GM21619 (cell line): ENCODE data around the gene MS4A4A.
"Not testable (repeated sequence)": the region's sequence is repeated elsewhere in the genome, so short reads cannot be mapped to it uniquely, and the experiment has no call there.

Experiments used
- ATAC-seq: cut with Tn5 transposase; IDR thresholded peaks from one replicate; pipeline ENCODE4 v1.9.1; 2021; ENCODE audit not compliant: unreplicated experiment

MS4A4A gene

DNA sequence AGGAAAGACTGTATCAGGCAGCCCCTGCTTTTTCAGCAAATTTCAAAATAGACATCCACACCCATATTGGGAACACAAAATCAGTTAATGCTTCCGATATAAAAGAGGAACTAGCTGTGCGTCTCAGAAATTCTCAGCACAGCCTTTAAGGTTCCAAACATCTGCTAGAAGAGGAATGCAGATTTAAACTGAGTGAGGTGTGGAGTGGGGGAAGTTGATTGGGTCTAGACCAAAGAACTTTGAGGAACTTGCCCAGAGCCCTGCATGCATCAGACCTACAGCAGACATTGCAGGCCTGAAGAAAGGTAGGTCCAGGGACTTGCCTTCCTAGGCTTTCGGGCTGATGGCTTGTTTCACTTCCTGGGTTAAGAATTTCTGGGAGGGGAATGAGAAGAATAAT is at the start of gene MS4A4A:
MS4A4A (plus strand) TSS at position 255 of the 400 bp plus-strand sequence; CDS start at position 265, 10 bp downstream.
- ATAC-seq = no peak

DNA sequence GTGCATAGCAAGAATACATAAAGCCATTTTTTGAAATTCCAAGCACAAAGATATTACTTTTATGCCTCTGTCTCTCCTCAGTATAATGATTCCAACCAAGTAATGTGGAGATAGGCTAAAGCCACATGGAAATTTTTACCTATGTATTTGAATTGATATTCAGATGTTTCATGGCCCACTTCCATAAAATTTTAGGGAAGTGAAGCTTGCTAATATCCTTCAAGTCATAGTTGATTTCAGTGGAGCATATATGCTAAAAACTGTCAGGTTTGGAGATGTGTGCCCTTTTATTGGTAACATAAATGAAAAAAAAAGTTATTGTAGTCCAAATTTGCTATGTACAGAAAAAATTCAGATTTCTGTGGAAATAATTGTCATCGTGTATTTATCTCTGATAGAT is 49.8 kb upstream of the MS4A4A start:
- ATAC-seq = no peak

DNA sequence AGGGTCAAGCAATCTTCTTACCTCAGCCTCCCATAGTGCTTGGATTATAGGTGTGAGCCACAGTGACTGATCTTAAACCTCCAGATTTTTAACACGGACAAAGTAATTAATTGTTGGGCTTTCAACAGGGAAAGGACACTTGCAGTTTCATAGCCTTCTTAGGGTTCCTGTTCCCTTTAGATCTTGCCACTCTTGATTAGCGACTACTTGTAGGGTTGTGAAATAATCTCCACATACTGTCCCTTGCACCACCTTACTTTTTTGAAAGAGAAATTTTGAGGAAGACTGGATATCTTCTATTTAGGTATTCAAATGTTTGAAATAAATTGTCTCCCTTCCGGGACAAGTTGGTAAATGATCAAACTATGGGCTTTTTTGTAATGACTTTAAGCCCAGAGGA is 45.1 kb upstream of the MS4A4A start:
- ATAC-seq = no peak

GRCh38 chr11:60240662-60241061 is 39.8 kb upstream of the MS4A4A start:
- no peak for ATAC-seq

DNA sequence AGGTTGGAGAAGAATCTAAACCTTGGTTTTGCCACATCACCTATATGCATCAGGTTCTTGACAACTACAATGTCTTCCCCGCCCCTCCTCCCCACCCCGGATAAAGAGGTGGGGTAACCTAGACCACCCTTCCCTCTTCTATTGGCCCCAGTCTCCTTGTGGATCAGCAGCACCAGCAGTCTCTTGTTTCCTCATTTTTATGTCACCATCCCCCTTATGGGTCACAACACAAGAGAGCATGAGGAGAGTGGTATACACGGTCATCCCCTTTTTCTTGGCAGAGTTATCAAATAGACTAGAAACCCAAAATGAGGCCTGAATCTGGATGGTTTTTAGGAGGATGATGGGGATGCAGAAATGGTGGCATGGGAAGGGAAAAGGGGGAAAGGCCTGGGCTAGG is 38.7 kb upstream of the MS4A4A start:
- no peak for ATAC-seq

- ATAC-seq = no peak
These were observed 37.7 kb upstream of the MS4A4A start, which contains the start of gene MS4A4E for GRCh38 chr11:60242740-60243239. Gene MS4A4E, minus strand, starts transcription at chr11:60243137. Its CDS starts 13,082 bp downstream, at chr11:60230055.

DNA sequence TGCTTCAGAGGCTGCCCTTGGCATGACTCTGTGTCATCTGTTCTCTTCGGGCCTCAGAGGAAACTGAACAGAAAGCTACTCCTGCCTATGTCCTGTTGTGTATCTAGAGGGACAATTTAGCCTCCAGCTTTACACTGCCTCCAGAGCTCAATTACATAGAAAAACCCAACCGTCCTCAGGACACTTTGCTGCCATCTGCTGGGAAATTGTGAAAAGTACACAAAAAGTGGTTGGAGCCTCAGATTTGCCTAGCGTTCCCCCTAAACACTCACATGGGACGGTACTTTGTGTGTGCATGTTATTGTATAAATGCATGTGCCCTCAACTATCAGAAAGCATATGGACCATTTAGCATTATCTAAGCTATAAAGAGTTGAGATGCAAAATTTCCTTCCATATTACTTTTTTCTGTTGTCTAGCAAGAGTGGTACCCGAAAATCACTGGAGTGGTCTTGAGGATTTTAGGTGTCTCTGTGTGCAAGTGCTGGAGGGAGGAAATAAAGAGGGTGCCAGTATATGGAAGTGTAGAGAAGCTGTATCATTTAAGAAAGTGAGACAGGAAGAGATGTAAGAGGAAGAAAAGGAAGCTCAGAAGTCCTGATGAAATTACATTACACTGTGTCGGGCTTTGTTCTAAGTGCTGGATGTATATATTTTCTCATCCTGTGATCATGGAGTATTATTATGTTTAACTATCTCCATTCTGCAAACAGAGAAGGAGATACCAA is 28.8 kb upstream of the MS4A4A start:
- ATAC-seq = no peak

GRCh38 chr11:60252213-60253108 is 28.0 kb upstream of the MS4A4A start:
- no peak for ATAC-seq

- ATAC-seq = no peak
These were observed 22.3 kb upstream of the MS4A4A start for GRCh38 chr11:60257956-60258722.

DNA sequence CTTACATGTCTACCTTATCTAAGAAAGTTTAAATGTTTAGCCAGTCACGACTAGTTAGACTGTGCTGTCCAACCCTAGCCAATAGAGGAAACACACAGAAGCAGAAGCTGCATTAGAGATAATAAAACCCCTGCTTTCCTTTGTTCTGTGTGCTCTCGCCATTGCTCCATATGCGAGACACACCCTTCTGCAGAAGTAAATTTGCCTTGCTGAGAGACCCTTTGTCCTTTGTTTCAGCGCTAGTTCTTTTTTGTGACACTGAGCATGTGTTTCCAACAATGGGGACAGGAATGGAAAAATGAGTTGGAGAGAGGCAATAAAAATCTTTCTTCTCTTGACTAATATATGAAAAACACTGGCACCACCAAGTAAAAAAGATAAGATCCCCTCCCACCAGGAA is 19.5 kb upstream of the MS4A4A start:
- no peak for ATAC-seq

DNA sequence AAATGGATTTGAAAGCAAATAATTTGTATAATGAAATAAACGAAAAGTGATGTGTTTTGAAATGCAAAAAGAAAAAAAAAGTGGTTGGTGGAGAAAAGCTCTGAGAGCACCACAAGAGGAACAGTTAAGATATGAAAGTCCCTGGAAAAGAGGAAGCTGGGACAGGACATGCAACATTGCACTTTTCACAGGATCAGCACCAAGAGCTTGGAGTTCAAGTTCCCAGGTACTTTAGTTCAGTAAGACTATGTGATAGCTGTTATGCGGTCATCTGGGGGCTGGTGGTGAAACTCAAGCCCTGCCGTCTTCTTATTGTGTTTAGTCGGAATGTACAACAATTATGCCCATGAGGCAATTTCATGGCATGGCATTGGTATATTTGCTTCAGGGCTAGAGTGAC is 17.1 kb upstream of the MS4A4A start:
- ATAC-seq = no peak

DNA sequence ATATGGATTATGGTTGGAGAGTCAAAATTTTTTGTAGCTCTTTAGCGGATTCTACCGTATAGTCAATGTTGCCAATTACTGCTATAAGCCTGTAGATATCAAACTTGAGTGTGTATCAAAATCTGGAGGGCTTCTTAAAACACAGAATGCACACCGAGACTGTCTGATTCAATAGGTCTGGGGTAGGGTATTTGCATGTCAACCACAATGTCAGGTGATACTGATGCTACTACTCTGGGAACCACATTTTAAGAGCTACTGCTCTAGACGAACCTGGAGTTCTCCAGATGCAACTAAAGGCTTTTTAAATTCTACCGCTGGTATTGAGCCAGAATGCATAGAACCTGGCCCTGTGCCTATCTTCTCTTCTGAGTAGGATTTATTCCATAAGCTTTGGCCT is 15.8 kb upstream of the MS4A4A start:
- ATAC-seq = no peak

- ATAC-seq = no peak
These were observed 14.9 kb upstream of the MS4A4A start for GRCh38 chr11:60265373-60266214.

GRCh38 chr11:60274416-60274815 is 6.0 kb upstream of the MS4A4A start:
- no peak for ATAC-seq

DNA sequence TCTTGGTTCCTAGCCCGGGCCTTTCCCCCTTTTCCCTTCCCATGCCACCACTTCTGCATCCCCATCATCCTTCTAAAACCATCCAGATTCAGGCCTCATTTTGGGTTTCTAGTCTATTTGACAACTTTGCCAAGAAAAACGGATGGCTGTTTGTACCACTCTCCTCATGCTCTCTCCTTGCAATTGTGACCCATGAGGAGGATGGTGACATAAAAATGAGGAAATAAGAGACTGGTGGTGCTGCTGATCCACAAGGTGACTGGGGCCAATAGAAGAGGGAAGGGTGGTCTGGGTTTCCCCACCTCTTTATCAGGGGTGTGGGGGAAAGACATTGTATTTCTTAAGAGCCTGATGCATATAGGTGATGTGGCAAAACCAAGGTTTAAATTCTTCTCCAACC is 1.0 kb downstream of the MS4A4A start:
- ATAC-seq = no peak

GRCh38 chr11:60282286-60282685 is 1.8 kb downstream of the MS4A4A start:
- no peak for ATAC-seq

DNA sequence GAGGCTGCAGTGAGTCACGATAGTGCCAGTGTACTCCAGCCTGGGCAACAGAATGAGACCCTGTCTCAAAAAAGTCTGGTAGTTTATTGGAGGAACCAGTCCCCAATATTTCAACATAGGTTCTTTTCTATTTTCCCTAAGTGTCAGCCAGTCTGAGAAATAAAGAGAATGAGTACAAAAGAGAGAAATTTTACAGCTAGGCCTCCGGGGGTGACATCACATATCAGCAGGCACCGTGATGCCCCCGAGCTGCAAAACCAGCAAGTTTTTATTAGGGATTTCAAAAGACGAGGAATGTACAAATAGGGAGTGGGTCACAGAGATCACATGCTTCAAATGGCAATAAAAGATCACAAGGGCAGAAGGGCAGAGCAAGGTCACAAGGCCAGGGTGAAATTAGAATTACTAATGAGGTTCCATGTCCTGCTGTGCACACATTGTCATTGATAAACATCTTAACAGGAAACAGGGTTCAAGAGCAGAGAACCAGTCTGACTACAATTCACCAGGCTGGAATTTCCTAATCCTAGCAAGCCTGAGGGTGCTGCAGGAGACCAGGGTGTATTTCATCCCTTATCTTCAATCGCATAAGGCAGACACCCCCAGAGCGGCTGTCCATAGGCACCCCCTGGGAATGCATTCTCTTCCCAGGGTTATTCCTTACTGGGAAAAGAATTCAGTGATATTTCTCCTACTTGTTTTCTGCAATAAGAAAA is 5.1 kb downstream of the MS4A4A start:
- not testable (repeated sequence) for ATAC-seq

- ATAC-seq = no peak
These were observed 8.1 kb downstream of the MS4A4A start for GRCh38 chr11:60288531-60288930.

DNA sequence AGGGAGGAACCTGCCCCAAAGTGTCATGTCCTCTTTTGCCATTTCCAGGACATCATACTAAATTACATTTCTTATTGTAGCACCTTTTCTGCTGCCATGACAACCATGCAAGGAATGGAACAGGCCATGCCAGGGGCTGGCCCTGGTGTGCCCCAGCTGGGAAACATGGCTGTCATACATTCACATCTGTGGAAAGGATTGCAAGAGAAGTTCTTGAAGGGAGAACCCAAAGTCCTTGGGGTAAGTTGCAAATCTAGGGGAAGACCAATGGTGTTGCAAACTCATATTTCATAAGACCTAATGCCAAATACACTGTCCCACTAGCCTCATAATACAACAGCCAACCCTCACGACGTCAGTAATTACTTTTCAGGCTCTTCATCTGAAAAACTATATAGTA is 11.7 kb downstream of the MS4A4A start:
- ATAC-seq = no peak

GRCh38 chr11:60301178-60301577 is 20.7 kb downstream of the MS4A4A start:
- ATAC-seq = no peak
